HL-60 (cell line): Measurements from ENCODE around the gene GYG2.
"Not testable (repeated sequence)": the region's sequence is repeated elsewhere in the genome, so short reads cannot be mapped to it uniquely, and the experiment has no call there.

Source experiments
- DNase-seq, 2 experiments: peaks; one replicate each; pipeline ENCODE4 v3.0.0-alpha.2; 2010 to 2020; ENCODE audit warnings: low read depth in 1 of 2, low spot score in 1 of 2
- H3K27ac ChIP-seq: fragments of 250-450 bp; sonication (Bioruptor Pico); replicated peaks from 2 replicates; pipeline ENCODE4 v1.5.1; 2020; ENCODE audit warnings: mild to moderate bottlenecking, moderate library complexity
- H3K27me3 ChIP-seq: fragments of 250-450 bp; sonication (Bioruptor Pico); 2 replicates; pipeline ENCODE4 v1.5.1; 2021; ENCODE audit warnings: mild to moderate bottlenecking, moderate library complexity; ENCODE audit not compliant: insufficient read depth, poor library complexity, severe bottlenecking
- H3K4me3 ChIP-seq: replicated peaks from 2 replicates; pipeline ENCODE4 v1.5.1; 2011; ENCODE audit warnings: mild to moderate bottlenecking, control low read depth, low read length; ENCODE audit not compliant: insufficient read depth
- CTCF ChIP-seq: IDR thresholded peaks from one replicate; pipeline ENCODE4 v1.5.1; 2011; ENCODE audit warnings: low read length, control low read depth, inconsistent platforms; ENCODE audit not compliant: insufficient read depth
- GABPA ChIP-seq: IDR thresholded peaks from 2 replicates; pipeline ENCODE4 v1.6.1; 2012; ENCODE audit warnings: low read depth
- POLR2AphosphoS5 ChIP-seq: IDR thresholded peaks from 2 replicates; pipeline ENCODE4 v1.6.1; 2012; ENCODE audit warnings: low read depth
- REST ChIP-seq: IDR thresholded peaks from 2 replicates; pipeline ENCODE4 v1.6.1; 2012; ENCODE audit warnings: low read depth; ENCODE audit not compliant: insufficient replicate concordance
- SPI1 ChIP-seq: IDR thresholded peaks from 2 replicates; pipeline ENCODE4 v1.6.1; 2012; ENCODE audit warnings: low read depth, mild to moderate bottlenecking, borderline replicate concordance
- long read RNA-seq: library from polyadenylated mRNA; unstranded; transcript quantifications from one replicate; pipeline ENCODE4 v2.0.0, GENCODE V29; 2020

Gene GYG2
- long read RNA-seq = 0 reads

GRCh38 chrX:2828344-2828958 lies at the start of gene GYG2:
Gene GYG2, plus strand, starts transcription at chrX:2828930. Its CDS starts 1,259 bp downstream, at chrX:2830189.
- TF ChIP-seq GABPA = no peak
- TF ChIP-seq REST = no peak
- TF ChIP-seq SPI1 = no peak
- TF ChIP-seq CTCF = no peak
- TF ChIP-seq POLR2AphosphoS5 = no peak
- Histone ChIP-seq H3K4me3 (no peak within 1 kb of the TSS), H3K27ac (no peak within 1 kb of the TSS), H3K27me3 (peaks cover 13% of the 10 kb centered on the region)
- no peak for DNase-seq

GRCh38 chrX:2780472-2781225 lies 48.1 kb upstream of the GYG2 start:
- not testable (repeated sequence) for DNase-seq, H3K27ac ChIP-seq, H3K4me3 ChIP-seq, H3K27me3 ChIP-seq

GRCh38 chrX:2781226-2781571 lies 47.5 kb upstream of the GYG2 start:
- Histone ChIP-seq H3K4me3 (no peak overlapping the region), H3K27ac (no peak overlapping the region), H3K27me3 (no peaks in the 10 kb centered on the region)
- DNase-seq = no peak
- no peak for TF ChIP-seq POLR2AphosphoS5
- TF ChIP-seq REST = no peak
- no peak for TF ChIP-seq GABPA
- no peak for TF ChIP-seq CTCF
- no peak for TF ChIP-seq SPI1

GRCh38 chrX:2781698-2782097 lies 47.0 kb upstream of the GYG2 start:
- no peak overlapping the region for H3K4me3 ChIP-seq
- H3K27ac ChIP-seq = no peak overlapping the region
- DNase-seq = no peak
- no peaks in the 10 kb centered on the region for H3K27me3 ChIP-seq
- TF ChIP-seq REST (no peak), CTCF (no peak), GABPA (no peak)
